ENCODE data around the gene MYRF.

The MYRF gene

DNA sequence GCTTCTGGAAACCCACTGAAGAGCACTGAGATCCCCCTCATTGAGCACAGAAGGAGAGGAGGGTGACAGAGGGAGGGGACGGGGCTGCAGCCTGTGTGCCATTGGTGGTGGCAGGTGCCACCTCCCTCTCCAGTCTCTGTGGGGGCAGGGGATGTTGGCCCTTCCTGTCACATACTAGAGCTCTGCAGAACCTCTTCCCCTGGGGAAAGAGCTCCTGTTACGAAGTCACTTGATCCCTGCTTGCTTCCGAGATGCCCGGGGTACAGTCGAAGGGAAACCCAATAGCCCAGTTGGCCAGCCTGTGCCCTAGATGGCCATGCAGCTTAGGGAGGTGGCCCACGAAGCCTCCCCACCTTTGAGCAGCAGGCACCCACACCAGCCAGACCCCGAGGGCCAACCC is 42.9 kb upstream of the MYRF start:
- DNase-seq (ENCODE audit: extremely low read depth, low read depth) = no peak
- TF ChIP-seq, protein P1, sequence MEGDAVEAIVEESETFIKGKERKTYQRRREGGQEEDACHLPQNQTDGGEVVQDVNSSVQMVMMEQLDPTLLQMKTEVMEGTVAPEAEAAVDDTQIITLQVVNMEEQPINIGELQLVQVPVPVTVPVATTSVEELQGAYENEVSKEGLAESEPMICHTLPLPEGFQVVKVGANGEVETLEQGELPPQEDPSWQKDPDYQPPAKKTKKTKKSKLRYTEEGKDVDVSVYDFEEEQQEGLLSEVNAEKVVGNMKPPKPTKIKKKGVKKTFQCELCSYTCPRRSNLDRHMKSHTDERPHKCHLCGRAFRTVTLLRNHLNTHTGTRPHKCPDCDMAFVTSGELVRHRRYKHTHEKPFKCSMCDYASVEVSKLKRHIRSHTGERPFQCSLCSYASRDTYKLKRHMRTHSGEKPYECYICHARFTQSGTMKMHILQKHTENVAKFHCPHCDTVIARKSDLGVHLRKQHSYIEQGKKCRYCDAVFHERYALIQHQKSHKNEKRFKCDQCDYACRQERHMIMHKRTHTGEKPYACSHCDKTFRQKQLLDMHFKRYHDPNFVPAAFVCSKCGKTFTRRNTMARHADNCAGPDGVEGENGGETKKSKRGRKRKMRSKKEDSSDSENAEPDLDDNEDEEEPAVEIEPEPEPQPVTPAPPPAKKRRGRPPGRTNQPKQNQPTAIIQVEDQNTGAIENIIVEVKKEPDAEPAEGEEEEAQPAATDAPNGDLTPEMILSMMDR (IDR thresholded peaks at IDR 0.05; ENCODE audit: low read depth, low read length, missing control alignments) = no peak
- no peak overlapping the region for H3K4me3 ChIP-seq (replicated peaks; ENCODE audit: low read depth, low read length)

DNA sequence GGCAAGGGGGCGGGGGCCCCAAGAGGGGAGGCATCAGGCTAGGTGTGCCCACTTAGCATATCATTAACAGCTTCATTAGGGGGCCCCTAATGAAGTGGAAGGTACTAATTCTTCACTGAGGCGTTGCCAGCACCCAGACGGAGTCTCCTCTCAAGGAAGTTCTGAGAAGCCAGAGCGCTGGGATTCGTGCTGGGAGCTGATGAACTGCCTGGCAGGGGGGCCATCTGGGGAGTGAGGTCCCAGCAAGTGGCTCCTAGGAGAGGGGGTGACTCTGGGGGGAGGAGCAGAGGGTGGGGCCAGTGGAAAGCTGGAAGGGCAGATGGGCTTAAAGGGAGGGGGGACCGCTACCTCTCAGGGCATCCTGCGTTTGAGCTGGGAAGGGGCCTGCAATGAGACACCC is 42.4 kb upstream of the MYRF start:
- no peak overlapping the region for H3K4me3 ChIP-seq (replicated peaks; ENCODE audit: low read depth, low read length)
- no peak for DNase-seq (ENCODE audit: extremely low read depth, low read depth)
- TF ChIP-seq, protein P1 (IDR thresholded peaks at IDR 0.05; ENCODE audit: low read depth, low read length, missing control alignments) = no peak

DNA sequence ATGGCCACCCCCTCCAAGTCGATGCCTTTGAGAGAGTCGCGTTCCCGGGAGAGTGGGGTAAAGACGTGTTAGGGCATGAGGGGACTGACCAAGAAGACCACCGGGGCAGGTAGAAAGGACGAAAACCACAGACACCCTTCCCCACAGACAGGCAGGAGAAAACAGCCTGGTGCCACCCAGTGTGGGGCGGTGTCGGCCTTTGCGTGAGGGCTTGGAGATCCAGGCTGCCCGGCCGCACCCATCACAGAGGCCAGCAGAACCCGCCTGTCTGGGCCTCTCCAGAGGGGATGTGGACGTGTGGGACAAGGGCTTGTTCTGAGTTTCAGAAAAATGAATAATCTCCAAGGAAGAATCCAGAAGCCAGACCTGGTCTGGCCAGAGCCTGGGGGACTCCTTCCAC is 41.4 kb upstream of the MYRF start:
- no peak overlapping the region for H3K4me3 ChIP-seq (replicated peaks; ENCODE audit: low read depth, low read length)
- DNase-seq (ENCODE audit: extremely low read depth, low read depth) = no peak
- TF ChIP-seq, protein P1 (IDR thresholded peaks at IDR 0.05; ENCODE audit: low read depth, low read length, missing control alignments) = no peak

DNA sequence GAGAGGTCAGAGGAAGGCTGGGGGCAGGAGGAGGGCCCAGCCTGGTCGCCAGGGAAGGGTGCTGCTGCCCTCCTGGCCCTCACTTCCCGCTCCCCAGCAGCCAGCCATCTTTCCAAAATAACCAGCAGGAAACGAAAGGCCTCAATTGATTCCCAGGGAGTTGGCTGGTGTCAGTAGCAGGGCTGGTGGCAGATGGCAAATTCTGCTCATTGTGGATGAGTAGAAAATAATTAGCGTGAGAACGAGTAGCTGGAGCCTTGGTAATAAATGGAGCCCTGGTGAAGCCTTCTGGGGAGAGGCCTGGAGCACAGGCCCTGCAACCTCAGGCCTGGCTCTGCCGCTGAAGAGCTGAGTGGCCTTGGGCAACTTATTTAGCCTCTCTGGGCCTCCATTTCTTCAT is 40.9 kb upstream of the MYRF start:
- H3K4me3 ChIP-seq (replicated peaks; ENCODE audit: low read depth, low read length) = no peak overlapping the region
- TF ChIP-seq, protein P1 (IDR thresholded peaks at IDR 0.05; ENCODE audit: low read depth, low read length, missing control alignments) = no peak
- DNase-seq (ENCODE audit: extremely low read depth, low read depth) = no peak

DNA sequence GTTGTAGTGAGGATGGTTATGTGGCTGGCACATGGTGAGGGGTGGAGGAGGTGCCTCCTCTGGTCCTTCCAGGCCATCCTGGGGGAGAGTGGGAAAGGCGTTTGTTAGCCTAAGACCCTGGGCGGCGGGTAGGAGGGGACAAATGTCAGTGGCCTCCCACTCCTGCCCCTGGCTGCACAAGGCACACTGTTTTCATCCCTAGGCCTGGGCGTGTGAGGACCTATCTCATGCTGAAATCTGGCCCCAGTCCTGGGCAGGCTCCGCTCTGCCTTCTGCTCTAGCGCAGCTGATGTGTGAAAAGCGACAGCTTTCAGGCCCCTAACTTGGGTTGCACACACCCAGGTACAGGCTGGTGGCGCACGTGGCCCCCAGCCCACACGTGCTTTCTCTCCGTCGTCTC is 40.1 kb upstream of the MYRF start:
- TF ChIP-seq, protein P1 (IDR thresholded peaks at IDR 0.05; ENCODE audit: low read depth, low read length, missing control alignments) = no peak
- no peak overlapping the region for H3K4me3 ChIP-seq (replicated peaks; ENCODE audit: low read depth, low read length)
- no peak for DNase-seq (ENCODE audit: extremely low read depth, low read depth)

DNA sequence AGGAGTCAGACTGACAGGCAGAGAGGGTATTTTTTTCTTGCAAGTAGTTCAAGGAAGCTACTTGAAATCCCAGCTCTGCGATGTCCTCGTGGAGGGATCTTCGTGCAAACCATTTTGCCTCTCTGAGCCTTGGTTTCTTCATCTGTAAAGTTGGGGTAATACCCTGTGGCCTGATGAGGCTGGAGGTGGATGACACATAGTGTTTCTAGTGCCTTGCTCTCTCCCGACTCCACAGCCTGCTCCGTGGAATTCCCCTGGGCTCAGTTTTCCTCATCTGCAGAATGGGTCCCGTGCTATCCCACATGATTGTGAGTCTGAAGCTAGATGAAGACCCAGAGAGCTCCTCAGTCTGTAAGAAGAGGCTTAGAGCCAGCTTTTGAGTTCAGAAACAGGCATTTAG is 39.6 kb upstream of the MYRF start:
- no peak for DNase-seq (ENCODE audit: extremely low read depth, low read depth)
- TF ChIP-seq, protein P1 (IDR thresholded peaks at IDR 0.05; ENCODE audit: low read depth, low read length, missing control alignments) = no peak

DNA sequence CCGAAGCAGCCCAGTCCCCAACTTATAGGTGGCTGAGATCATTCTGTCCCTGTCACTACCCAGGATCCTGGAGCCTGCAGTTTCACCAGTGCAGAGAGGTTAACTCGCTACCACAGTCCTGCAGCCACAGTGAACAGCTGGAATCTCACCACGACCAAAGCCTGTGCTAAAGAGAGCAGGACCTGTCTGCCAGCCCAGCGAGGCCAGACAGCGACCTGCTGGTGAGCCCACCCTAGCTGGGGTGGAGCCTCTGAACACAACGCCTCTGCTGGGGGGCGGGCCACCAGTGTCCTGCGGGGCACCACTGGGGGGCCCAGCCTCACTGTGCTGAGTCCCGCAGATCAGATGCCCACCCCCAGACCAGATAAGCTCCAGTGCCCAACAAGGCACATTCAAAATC is 39.0 kb upstream of the MYRF start:
- DNase-seq (ENCODE audit: extremely low read depth, low read depth) = no peak
- H3K4me3 ChIP-seq (replicated peaks; ENCODE audit: low read depth, low read length) = no peak overlapping the region
- TF ChIP-seq, protein P1 (IDR thresholded peaks at IDR 0.05; ENCODE audit: low read depth, low read length, missing control alignments) = no peak

More for the DNA sequence above, 39.6 kb upstream of the MYRF start:
- no peak overlapping the region for H3K4me3 ChIP-seq (replicated peaks; ENCODE audit: low read depth, low read length)
